Breast epithelium (tissue), 4 donors: ENCODE measurements around the gene MIER3. TPM values are rescaled to one million over a fixed set of nuclear protein-coding genes. Genes with fewer than 3 reads are reported as not detected.

Source experiments
- DNase-seq, 2 donors: peaks; one replicate each; pipeline ENCODE4 v3.0.0-alpha.2; 2019; ENCODE audit warnings: low spot score in 2 of 2
- H3K27ac ChIP-seq, 2 donors: fragments of 200-600 bp; sonication (generic) in 1 of 2; one replicate each; pipeline ENCODE4 v1.5.1; 2016 to 2019; ENCODE audit warnings: mild to moderate bottlenecking in 1 of 2
- H3K27me3 ChIP-seq, 2 donors: fragments of 200-600 bp; sonication (generic) in 1 of 2; one replicate each; pipeline versions ENCODE4 v1.5.1 to v1.6.0; 2017 to 2019; ENCODE audit warnings: control low read depth in 1 of 2, mild to moderate bottlenecking in 1 of 2
- H3K36me3 ChIP-seq: fragments of 200-600 bp; one replicate; pipeline ENCODE4 v1.5.1; 2019
- H3K4me1 ChIP-seq, 2 donors: fragments of 200-600 bp; sonication (generic); one replicate each; pipeline ENCODE4 v1.5.1; 2016 to 2019; ENCODE audit warnings: control low read depth in 1 of 2
- H3K4me3 ChIP-seq, 3 donors: fragments of 200-600 bp; sonication (generic); 1 replicate in 2 of 3; 2 replicates in 1 of 3; pipeline ENCODE4 v1.5.1; 2016 to 2019; ENCODE audit warnings: mild to moderate bottlenecking in 3 of 3, moderate library complexity in 2 of 3
- H3K9me3 ChIP-seq, 2 donors: fragments of 200-600 bp; sonication (generic) in 1 of 2; one replicate each; pipeline ENCODE4 v1.5.1; 2016 to 2019; ENCODE audit warnings: control low read depth in 1 of 2
- CTCF ChIP-seq, 3 donors: fragments of 450-650 bp; IDR thresholded peaks; one replicate each; pipeline ENCODE4 v1.5.1; 2016 to 2017; ENCODE audit warnings: antibody characterized with exemption in 3 of 3, mild to moderate bottlenecking in 3 of 3, moderate library complexity in 3 of 3
- POLR2A ChIP-seq: fragments of 450-650 bp; IDR thresholded peaks from one replicate; pipeline ENCODE4 v1.6.1; 2016; ENCODE audit warnings: antibody characterized with exemption, mild to moderate bottlenecking, moderate library complexity
- POLR2AphosphoS5 ChIP-seq, 3 donors: sonication (generic); formaldehyde crosslinking; IDR thresholded peaks; one replicate each; pipeline ENCODE4 v1.6.1; 2017; ENCODE audit warnings: antibody characterized with exemption in 3 of 3
- intact Hi-C: fragments of 100-400 bp; cut with DNase I; formaldehyde crosslinking; loops from one replicate; pipeline ENCODE4 v1.15.1; 2023; ENCODE audit warnings: low total_unique reads
- total RNA-seq, 3 donors: library from RNA; depleted of rRNA; stranded (reverse); fragments of >200 nt; gene quantifications; one replicate each; pipeline ENCODE4 v1.1.0, GENCODE V29; 2016

Gene MIER3
- total RNA-seq, 3 donors from 2014 or later: 18.1 to 43.2 (median 33.1) TPM

DNA sequence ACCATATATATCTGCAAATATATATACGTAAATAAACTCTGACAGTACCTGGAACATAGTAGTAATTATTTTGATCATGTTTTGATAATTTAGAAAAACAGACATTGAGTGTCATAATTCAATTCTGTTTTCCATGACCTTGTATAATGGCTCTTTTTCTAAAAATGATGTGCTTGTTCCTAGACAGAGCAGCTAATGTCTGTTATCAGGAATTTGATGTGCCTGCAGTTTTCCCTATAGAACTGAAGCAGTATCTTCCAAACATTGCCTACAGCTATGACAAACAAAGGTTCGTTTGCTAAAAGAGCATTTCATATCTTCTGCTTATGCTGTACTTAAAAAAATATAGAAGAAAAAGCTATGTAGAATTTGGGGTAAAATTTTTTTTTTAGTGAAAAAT is 37.2 kb downstream of the MIER3 start:
- H3K9me3 ChIP-seq: no peaks in the 10 kb centered on the region
- no peaks in the 10 kb centered on the region for H3K4me1 ChIP-seq
- no peak overlapping the region for H3K27ac ChIP-seq
- H3K27me3 ChIP-seq: no peaks in the 10 kb centered on the region
- no peak for TF ChIP-seq CTCF (IDR thresholded peaks at IDR 0.05)
- no peak for TF ChIP-seq POLR2AphosphoS5 (IDR thresholded peaks at IDR 0.05)
- TF ChIP-seq POLR2A: no peak
- DNase-seq: no peak
- no peak overlapping the region for H3K4me3 ChIP-seq
- intact Hi-C loops: no loop called here
- no peaks in the 10 kb centered on the region for H3K36me3 ChIP-seq

- Histone ChIP-seq H3K27ac (no peak overlapping the region), H3K4me3 (no peak overlapping the region), H3K4me1 (no peaks in the 10 kb centered on the region), H3K9me3 (no peaks in the 10 kb centered on the region), H3K27me3 (no peaks in the 10 kb centered on the region), H3K36me3 (no peaks in the 10 kb centered on the region)
- DNase-seq: no peak
- intact Hi-C loops: no loop called here
- TF ChIP-seq POLR2AphosphoS5 (IDR thresholded peaks at IDR 0.05): no peak
These were observed 38.2 kb downstream of the MIER3 start for GRCh38 chr5:56913766-56914165.

DNA sequence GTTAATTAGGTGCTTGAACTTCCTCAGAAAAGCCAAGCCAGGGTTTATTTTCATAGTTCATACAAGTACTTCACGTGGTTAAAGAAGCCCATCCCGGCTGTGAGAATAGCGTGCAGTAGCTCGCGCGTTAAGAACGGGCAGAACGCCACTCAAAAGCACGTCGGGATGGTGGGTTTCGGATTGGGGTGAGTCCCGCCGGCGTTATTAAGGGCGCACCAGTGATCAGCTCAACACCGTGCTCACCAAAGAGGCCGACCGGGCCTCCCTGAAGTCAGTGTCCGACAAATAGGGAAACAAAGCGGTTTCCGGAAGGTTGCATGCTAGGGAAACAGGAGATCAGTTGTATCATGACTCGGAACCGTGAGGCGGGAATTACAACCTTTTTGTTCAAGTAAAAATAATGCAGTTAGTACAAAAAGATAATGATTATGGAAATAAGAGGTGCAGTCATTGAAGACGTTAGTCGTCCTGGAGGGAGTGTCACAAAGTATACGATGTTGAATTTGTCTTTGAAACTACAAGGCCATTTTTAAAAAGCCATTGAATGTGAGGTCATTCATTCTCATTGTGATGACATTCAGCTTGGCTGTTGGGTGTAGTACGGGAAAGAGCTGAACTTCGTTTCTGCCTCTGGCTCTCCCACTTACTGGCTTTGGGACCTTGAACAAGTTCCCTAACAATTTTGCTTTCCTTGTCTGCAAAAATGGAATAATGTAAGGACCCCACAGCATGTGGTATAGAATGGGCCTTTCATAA is 41.5 kb downstream of the MIER3 start:
- Histone ChIP-seq H3K27ac (peak overlapping the region; percentile 94 to 98), H3K9me3 (no peaks in the 10 kb centered on the region), H3K36me3 (no peaks in the 10 kb centered on the region), H3K4me1 (no peaks in the 10 kb centered on the region), H3K27me3 (no peaks in the 10 kb centered on the region), H3K4me3 (peak overlapping the region; percentile 63 to 71 (median 69))
- no peak for TF ChIP-seq POLR2A
- TF ChIP-seq POLR2AphosphoS5 (IDR thresholded peaks at IDR 0.05): peak in 2 of 3 donors; percentile 7 to 40
- intact Hi-C loops: no loop called here
- DNase-seq: peak in 1 of 2 donors; percentile 52

GRCh38 chr5:56909294-56910209 is 42.4 kb downstream of the MIER3 start, which contains the start of gene SETD9:
SETD9 (plus strand) TSS chr5:56909596; CDS start chr5:56909646, 50 bp downstream.
- Histone ChIP-seq H3K4me3 (peak within 1 kb of the TSS; percentile 63 to 71 (median 69)), H3K4me1 (no peaks in the 10 kb centered on the region), H3K36me3 (no peaks in the 10 kb centered on the region), H3K27ac (peak within 1 kb of the TSS; percentile 94 to 98), H3K9me3 (no peaks in the 10 kb centered on the region), H3K27me3 (no peaks in the 10 kb centered on the region)
- intact Hi-C loops: no loop called here
- TF ChIP-seq POLR2AphosphoS5 (IDR thresholded peaks at IDR 0.05): peak; percentile 80 to 91 (median 84)
- TF ChIP-seq POLR2A: peak; percentile 43
- no peak for TF ChIP-seq CTCF (IDR thresholded peaks at IDR 0.05)
- peak; percentile 97 to 98 for DNase-seq

DNA sequence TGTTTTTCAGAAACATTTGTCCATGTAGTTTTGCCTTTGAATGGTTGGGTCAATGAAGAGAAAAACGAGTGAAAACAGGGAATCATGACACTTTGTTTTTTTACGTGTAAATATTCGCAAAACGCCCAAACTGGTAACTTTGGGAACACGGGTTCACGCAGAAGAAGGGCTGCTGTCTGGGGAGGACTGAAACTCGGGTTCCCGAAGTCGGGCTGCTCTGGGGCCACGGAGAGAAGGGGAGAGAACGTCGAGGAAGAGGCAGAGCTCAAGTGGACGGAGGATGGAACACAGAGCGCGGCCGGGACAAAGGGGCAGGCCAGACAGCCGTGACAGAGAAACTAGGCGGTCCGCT is 43.0 kb downstream of the MIER3 start:
- Histone ChIP-seq H3K4me1 (no peaks in the 10 kb centered on the region), H3K4me3 (peak overlapping the region; percentile 63 to 71 (median 69)), H3K27me3 (no peaks in the 10 kb centered on the region), H3K9me3 (no peaks in the 10 kb centered on the region), H3K27ac (peak overlapping the region; percentile 94 to 98), H3K36me3 (no peaks in the 10 kb centered on the region)
- TF ChIP-seq POLR2AphosphoS5 (IDR thresholded peaks at IDR 0.05) (no peak), CTCF (IDR thresholded peaks at IDR 0.05) (no peak), POLR2A (no peak)
- DNase-seq: peak; percentile 61 to 79
- intact Hi-C loops: no loop called here
